ENCODE data around the gene KRCC1.
"Not testable (repeated sequence)": the region's sequence is repeated elsewhere in the genome, so short reads cannot be mapped to it uniquely, and the experiment has no call there.

Gene KRCC1

GRCh38 chr2:88074854-88075292, 19.3 kb upstream of the KRCC1 start:
- no peak for DNase-seq

- DNase-seq, result no peak
These were observed 18.6 kb upstream of the KRCC1 start for GRCh38 chr2:88074150-88074549.

DNA sequence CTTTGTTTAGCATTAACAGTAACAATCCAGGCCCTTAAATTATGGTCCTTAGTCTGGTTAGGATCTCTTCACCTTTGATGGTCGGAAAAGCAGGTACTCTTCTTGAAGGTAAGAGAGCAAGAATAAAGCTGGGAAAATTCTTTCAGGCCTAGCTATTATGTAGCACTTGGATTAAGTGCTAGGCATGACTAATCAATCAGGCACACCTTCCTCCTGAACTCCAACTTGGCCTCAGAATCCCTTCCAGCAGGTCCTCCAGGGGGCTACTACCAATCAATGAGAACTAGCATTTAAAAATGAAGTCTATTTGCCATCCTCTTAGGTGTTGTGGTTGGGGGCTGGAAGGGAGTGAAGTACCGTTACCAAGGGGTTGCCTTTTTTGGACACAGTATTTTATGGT, 15.8 kb upstream of the KRCC1 start:
- no peak for DNase-seq

DNA sequence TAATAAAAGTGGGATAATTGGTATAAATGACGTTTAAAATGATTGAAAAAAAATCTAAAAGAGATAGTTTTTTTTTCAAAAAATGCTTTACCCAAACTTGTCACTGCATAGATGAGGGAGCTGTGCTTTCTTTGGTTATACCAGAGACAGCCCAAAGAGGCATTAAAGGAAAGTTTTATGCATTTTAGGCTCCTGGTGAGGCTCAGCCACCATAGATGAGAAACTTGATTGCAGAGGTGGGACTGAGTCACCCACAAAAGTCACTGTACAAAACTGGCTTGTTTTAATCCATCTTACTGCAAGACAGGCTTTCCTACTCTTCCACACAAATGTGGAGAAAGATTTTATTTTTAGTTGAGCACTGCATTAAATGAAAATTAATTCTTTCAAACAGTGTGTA, 14.5 kb upstream of the KRCC1 start:
- no peak for DNase-seq

DNA sequence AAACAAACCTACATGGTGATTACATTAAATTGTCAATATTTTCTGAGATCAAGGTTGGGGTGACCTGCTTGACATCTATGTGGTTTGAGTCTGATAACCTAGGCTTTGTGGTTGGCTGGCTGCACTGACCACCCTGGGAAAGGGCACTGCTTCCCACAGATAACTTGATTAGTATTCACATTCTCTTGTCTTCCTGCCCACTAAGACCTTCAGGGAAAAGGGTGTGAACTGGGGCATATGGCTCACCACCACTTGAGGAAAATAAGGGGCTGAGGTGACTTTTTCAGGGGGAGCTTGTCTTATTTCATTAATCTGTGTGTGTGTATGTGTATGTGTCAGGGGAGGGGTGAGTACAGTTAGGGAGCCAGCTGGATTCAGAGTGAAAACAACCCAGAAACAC, 13.5 kb upstream of the KRCC1 start:
- DNase-seq, result no peak

- no peak for DNase-seq
These were observed 12.5 kb upstream of the KRCC1 start for GRCh38 chr2:88068044-88068443.

GRCh38 chr2:88067598-88067997, 12.0 kb upstream of the KRCC1 start, which contains the start of gene SMYD1:
Gene SMYD1, plus strand, starts transcription at chr2:88067825. Its CDS starts 40 bp downstream, at chr2:88067865.
- DNase-seq, result no peak

DNA sequence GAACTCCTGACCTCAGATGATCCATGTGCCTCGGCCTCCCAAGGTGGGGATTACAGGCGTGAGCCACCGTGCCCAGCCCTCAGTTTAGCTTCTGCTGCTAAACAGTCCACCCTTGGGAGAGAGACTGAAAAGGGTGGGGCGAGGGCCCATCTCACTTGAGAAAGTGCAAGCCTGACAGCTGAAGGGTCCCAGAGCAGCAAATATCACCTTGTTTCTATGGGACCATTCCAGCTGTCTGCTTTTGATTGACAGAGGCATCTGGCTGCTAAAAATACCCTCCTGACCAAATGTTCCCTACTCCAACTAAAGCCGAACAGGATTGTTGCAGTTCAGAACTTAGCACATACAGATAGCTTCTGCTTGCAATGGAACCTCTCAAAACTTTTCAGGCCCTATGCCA, 11.6 kb upstream of the KRCC1 start:
- DNase-seq, result no peak

DNA sequence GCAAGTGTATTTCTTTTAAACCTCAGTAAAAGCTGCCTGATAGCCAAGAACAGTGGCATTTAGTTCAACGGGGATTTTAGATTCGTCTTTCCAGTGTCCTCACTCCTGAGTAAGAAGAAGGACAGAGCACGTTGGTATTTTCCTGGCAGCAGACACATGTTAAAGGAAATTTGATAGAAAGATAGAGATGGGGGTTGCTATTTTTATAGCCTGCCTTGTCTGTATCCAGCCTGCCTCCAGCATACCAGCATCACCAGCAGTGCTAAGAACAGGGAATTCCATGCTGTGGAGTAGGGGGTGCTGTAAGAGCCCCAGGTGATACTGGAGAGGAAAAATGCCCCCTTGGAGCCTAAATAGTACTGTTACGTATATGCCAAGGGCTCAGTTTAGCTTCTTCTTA, 11.0 kb upstream of the KRCC1 start:
- no peak for DNase-seq

DNA sequence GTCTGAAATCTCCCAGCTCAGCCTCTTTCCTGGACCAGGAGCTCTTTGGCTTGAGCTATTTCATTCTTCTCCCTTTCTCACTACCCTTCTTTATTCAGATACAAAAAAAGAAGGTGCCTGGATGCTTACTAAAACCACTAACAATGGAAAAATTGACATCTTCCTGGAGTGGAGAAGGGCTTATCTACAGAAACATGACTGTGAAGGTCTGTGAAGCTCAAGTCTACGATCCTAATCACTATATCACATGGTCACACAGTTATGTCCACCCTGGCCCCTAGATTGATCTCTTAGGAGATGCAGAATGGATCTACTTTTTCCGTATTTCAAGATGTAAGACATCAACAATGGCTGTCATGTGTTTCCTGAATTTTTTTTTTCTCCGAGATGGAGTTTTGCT, 5.7 kb upstream of the KRCC1 start:
- no peak for DNase-seq

- DNase-seq, result no peak
These were observed 5.3 kb upstream of the KRCC1 start for GRCh38 chr2:88060907-88061275.

- no peak for DNase-seq
These were observed 4.7 kb upstream of the KRCC1 start for GRCh38 chr2:88059979-88060906.

DNA sequence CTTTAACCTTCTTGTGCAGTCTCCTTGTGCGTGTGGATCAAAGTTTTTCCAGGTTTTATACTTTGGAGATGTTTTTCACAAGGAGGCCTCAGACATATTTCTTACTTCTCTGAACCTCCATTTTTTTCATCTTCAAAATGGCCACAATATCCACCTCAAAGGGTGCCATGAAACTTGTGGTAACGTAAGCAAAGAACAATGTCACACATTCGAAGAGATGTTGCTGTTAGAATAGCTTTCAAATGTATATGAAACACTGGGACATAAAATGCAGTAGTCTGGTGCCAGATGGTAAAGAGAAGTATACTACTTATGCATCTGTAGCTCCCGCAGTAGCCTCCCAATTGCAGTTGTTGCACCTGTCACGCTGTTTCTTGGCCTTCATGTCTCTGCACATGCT, 2.6 kb upstream of the KRCC1 start:
- no peak for DNase-seq

DNA sequence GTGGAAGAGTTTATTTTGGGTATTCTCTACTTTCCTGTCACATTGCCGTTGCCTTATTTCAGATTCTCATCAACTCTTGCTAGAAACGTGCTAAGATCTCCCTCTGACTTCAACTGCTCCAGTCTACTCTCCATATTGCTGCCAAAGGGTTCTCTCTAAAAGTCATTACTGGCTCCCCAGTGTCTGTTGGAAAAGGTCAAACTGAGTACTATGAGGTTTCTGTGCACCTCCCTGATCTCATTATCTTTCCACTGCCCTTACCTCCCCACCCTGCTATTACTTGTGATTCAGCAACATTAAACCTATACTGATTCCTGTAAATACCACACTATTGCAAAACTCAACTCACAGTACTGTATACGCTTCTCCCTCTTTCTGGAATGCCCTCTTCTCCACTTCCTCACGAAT, 1.9 kb upstream of the KRCC1 start:
- DNase-seq, result no peak

GRCh38 chr2:88054782-88055370, 707 bp downstream of the KRCC1 start:
- no peak for DNase-seq

- no peak for DNase-seq
These were observed 1.4 kb downstream of the KRCC1 start for GRCh38 chr2:88053934-88054781.

GRCh38 chr2:88053296-88053695, 2.3 kb downstream of the KRCC1 start:
- no peak for DNase-seq

DNA sequence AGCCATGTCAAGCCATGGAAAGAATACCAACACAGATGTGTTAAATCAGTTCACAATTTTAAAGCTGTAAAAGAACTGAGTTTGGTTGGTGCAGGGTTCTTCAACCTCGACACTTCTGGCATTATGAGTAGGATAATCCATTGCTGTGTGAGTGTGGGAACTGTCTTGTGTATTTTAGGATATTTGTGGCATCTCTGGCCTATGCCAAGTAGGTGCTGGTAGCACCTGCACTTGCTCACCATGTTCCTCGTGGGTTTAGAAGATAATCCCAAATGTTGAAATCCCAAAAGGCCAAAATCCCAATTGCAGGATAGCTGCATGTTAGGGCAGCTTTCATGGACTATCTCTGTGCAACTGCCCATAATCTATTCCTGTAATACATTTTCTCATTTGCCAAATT, 3.8 kb downstream of the KRCC1 start:
- no peak for DNase-seq

DNA sequence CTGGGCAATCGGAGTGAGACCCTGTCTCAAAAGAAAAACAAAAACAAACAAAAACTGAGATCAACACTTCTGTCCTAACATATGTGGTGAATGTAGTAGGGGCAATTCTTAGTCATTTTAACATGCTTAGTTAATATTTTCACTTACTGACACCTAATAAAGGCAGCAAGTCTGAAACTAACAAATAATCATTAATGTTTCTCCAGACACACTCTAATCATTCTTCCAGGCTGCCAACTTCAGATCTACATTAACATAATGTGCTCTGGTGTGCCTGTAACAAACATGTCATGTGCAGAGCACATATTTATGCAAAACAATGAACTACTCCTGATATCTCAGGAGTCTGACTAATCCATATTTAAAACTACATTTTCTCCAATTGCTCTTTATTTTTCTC, 6.0 kb downstream of the KRCC1 start:
- no peak for DNase-seq

DNA sequence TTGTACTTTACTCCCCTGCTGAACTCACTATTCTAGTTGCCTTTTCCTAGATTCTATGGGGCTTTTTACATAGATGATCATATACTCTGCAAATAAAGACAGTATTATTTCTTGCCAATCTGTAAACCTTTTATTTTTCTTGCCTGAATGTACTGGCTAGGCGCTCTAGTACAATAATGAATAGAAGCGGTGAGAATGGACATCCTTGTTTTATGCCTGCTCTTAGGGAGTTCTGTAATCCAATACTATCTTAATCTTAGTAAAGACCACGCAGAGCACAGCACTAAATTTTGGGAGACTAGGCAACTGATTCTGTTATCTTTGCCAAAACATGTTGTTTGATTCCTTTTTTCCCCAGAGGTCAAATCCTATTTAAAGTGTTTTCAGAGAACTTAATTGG, 7.0 kb downstream of the KRCC1 start:
- no peak for DNase-seq

GRCh38 chr2:88045561-88045960, 10.0 kb downstream of the KRCC1 start:
- not testable (repeated sequence) for DNase-seq

DNA sequence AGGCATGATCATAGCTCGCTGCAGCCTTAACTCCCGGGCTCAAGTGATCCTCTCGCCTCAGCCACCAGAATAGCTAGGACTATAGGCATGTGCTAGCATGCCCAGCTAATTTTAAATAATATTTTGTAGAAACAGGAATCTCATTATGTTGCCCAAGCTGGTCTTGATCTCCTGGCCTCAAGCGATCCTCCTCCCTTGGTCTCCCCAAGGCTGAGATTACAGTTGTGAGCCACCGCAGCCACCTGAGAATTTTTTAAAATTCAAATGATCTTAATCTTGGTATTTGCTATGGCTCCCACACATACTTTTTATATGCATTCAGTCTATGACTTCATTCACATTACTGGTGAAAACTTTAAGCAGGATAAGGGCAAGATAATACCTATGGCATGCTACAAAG, 13.1 kb downstream of the KRCC1 start:
- DNase-seq, result no peak

GRCh38 chr2:88038263-88039105, 17.1 kb downstream of the KRCC1 start:
- DNase-seq, result no peak

Measured in stimulated activated CD4-positive, alpha-beta T cell treated with anti-CD3 and anti-CD28 coated beads, Interleukin-12 subunit alpha, Interleukin-12 subunit beta, amount 100 ng/mL, for 4 hours (primary cell).